Stomach smooth muscle (tissue), 2 donors: ENCODE data around the gene IL36B.

ENCODE experiments used
- H3K27ac ChIP-seq: one replicate; pipeline ENCODE4 v1.7.0; 2013; ENCODE audit warnings: mild to moderate bottlenecking, low read length, inconsistent platforms
- H3K27me3 ChIP-seq, 2 donors: one replicate each; pipeline ENCODE4 v1.7.0; 2013; ENCODE audit warnings: low read length in 2 of 2; ENCODE audit not compliant: insufficient read depth in 2 of 2, control insufficient read depth in 1 of 2
- H3K36me3 ChIP-seq, 2 donors: one replicate each; pipeline ENCODE4 v1.7.0; 2013; ENCODE audit warnings: low read length in 2 of 2; ENCODE audit not compliant: control insufficient read depth in 2 of 2, insufficient read depth in 2 of 2
- H3K4me1 ChIP-seq: one replicate; pipeline ENCODE4 v1.7.0; 2013; ENCODE audit warnings: low read length; ENCODE audit not compliant: control insufficient read depth, insufficient read depth
- H3K4me3 ChIP-seq, 2 donors: one replicate each; pipeline ENCODE4 v1.7.0; 2013; ENCODE audit warnings: low read length in 2 of 2
- H3K9ac ChIP-seq, 2 donors: one replicate each; pipeline ENCODE4 v1.7.0; 2013; ENCODE audit warnings: low read length in 2 of 2, mild to moderate bottlenecking in 1 of 2
- H3K9me3 ChIP-seq, 2 donors: one replicate each; pipeline ENCODE4 v1.7.0; 2013; ENCODE audit warnings: low read length in 2 of 2; ENCODE audit not compliant: control insufficient read depth in 2 of 2
- donor health status: healthy.
- donor health status: Pancreatic carcinoma.

IL36B gene

GRCh38 chr2:113075600-113075999 is 22.9 kb upstream of the IL36B start:
- Histone ChIP-seq H3K4me3 (no peak overlapping the region), H3K27ac (no peak overlapping the region)

GRCh38 chr2:113075030-113075429 is 22.4 kb upstream of the IL36B start:
- no peaks in the 10 kb centered on the region for H3K36me3 ChIP-seq
- H3K4me3 ChIP-seq, result no peak overlapping the region
- no peaks in the 10 kb centered on the region for H3K27me3 ChIP-seq
- H3K9me3 ChIP-seq, result no peaks in the 10 kb centered on the region
- no peaks in the 10 kb centered on the region for H3K4me1 ChIP-seq
- H3K27ac ChIP-seq, result no peak overlapping the region
- no peak overlapping the region for H3K9ac ChIP-seq

More at GRCh38 chr2:113075600-113075999, 22.9 kb upstream of the IL36B start:
- no peak overlapping the region for H3K9ac ChIP-seq
- no peaks in the 10 kb centered on the region for H3K36me3 ChIP-seq
- H3K9me3 ChIP-seq, result no peaks in the 10 kb centered on the region
- no peaks in the 10 kb centered on the region for H3K27me3 ChIP-seq
- no peaks in the 10 kb centered on the region for H3K4me1 ChIP-seq

- no peak overlapping the region for H3K9ac ChIP-seq
- no peak overlapping the region for H3K4me3 ChIP-seq
- H3K4me1 ChIP-seq, result no peaks in the 10 kb centered on the region
- H3K27ac ChIP-seq, result no peak overlapping the region
- H3K9me3 ChIP-seq, result no peaks in the 10 kb centered on the region
- no peaks in the 10 kb centered on the region for H3K27me3 ChIP-seq
- H3K36me3 ChIP-seq, result no peaks in the 10 kb centered on the region
These were observed 20.7 kb upstream of the IL36B start for GRCh38 chr2:113073325-113073834.

- no peaks in the 10 kb centered on the region for H3K36me3 ChIP-seq
- no peak overlapping the region for H3K27ac ChIP-seq
- H3K4me3 ChIP-seq, result no peak overlapping the region
- no peaks in the 10 kb centered on the region for H3K9me3 ChIP-seq
- H3K27me3 ChIP-seq, result no peaks in the 10 kb centered on the region
- H3K4me1 ChIP-seq, result no peaks in the 10 kb centered on the region
- no peak overlapping the region for H3K9ac ChIP-seq
These were observed 19.9 kb upstream of the IL36B start for GRCh38 chr2:113072584-113072983.

- Histone ChIP-seq H3K27me3 (no peaks in the 10 kb centered on the region), H3K4me1 (no peaks in the 10 kb centered on the region), H3K9ac (no peak overlapping the region), H3K27ac (no peak overlapping the region), H3K4me3 (no peak overlapping the region), H3K36me3 (no peaks in the 10 kb centered on the region), H3K9me3 (no peaks in the 10 kb centered on the region)
These were observed 17.9 kb upstream of the IL36B start for GRCh38 chr2:113070606-113070975.

- Histone ChIP-seq H3K4me1 (no peaks in the 10 kb centered on the region), H3K9ac (no peak overlapping the region), H3K9me3 (no peaks in the 10 kb centered on the region), H3K27me3 (no peaks in the 10 kb centered on the region), H3K27ac (no peak overlapping the region), H3K36me3 (no peaks in the 10 kb centered on the region), H3K4me3 (no peak overlapping the region)
These were observed 17.3 kb upstream of the IL36B start for GRCh38 chr2:113069676-113070605.

GRCh38 chr2:113068706-113069485 is 16.2 kb upstream of the IL36B start:
- H3K4me3 ChIP-seq, result no peak overlapping the region
- H3K27me3 ChIP-seq, result no peaks in the 10 kb centered on the region
- H3K9me3 ChIP-seq, result peaks cover 0 to 4% of the 10 kb centered on the region in 2 donors
- H3K36me3 ChIP-seq, result no peaks in the 10 kb centered on the region
- no peak overlapping the region for H3K27ac ChIP-seq
- no peaks in the 10 kb centered on the region for H3K4me1 ChIP-seq
- no peak overlapping the region for H3K9ac ChIP-seq

GRCh38 chr2:113068249-113068648 is 15.6 kb upstream of the IL36B start:
- Histone ChIP-seq H3K27ac (no peak overlapping the region), H3K4me3 (no peak overlapping the region), H3K36me3 (no peaks in the 10 kb centered on the region), H3K27me3 (no peaks in the 10 kb centered on the region), H3K4me1 (no peaks in the 10 kb centered on the region), H3K9ac (no peak overlapping the region), H3K9me3 (peaks cover 0 to 4% of the 10 kb centered on the region in 2 donors)

- Histone ChIP-seq H3K9ac (no peak within 1 kb of the TSS), H3K9me3 (peaks cover 0 to 4% of the 10 kb centered on the region in 2 donors), H3K4me1 (no peaks in the 10 kb centered on the region), H3K36me3 (no peaks in the 10 kb centered on the region), H3K27ac (no peak within 1 kb of the TSS), H3K27me3 (peaks cover 0 to 2% of the 10 kb centered on the region in 2 donors), H3K4me3 (no peak within 1 kb of the TSS)
These were observed 15.0 kb upstream of the IL36B start, which contains the start of gene IL1F10 for GRCh38 chr2:113067681-113068080. Gene IL1F10, plus strand, starts transcription at chr2:113067970. Its CDS starts 4,769 bp downstream, at chr2:113072739.

GRCh38 chr2:113064898-113065297 is 12.2 kb upstream of the IL36B start:
- Histone ChIP-seq H3K4me3 (no peak overlapping the region), H3K36me3 (no peaks in the 10 kb centered on the region), H3K27me3 (peaks cover 0 to 4% of the 10 kb centered on the region in 2 donors), H3K9ac (no peak overlapping the region), H3K4me1 (no peaks in the 10 kb centered on the region), H3K27ac (no peak overlapping the region), H3K9me3 (peaks cover 0 to 4% of the 10 kb centered on the region in 2 donors)
